ENCODE results near the gene HSPA6. TPM values are rescaled to one million over a fixed set of nuclear protein-coding genes. Genes with fewer than 3 reads are reported as not detected.
"Not testable (repeated sequence)": the region's sequence is repeated elsewhere in the genome, so short reads cannot be mapped to it uniquely, and the experiment has no call there.

The HSPA6 gene
- total RNA-seq, 2 experiments from 2014 or later = 0.36 to 0.45 TPM

DNA sequence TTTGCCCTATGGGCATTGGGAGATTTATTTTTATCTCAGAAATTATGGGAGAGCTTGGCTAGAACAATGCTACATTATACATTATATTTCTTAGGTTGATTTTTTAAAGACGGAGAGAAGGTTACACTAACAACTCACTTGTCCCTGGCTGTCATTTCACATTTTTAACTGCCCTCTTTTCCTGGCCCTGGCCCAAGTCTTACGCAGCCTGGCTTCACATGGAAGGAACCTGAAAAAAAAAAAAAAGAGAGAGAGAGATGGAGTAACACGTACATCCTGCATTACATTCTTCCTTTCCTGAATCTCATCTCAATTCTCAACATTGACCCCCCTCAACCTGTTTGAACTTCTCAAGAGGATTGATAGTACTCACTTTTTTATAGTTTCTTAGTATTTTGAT lies 4.2 kb downstream of the HSPA6 start:
- H3K36me3 Mint-ChIP-seq (ENCODE audit: low read depth) = not testable (repeated sequence)

DNA sequence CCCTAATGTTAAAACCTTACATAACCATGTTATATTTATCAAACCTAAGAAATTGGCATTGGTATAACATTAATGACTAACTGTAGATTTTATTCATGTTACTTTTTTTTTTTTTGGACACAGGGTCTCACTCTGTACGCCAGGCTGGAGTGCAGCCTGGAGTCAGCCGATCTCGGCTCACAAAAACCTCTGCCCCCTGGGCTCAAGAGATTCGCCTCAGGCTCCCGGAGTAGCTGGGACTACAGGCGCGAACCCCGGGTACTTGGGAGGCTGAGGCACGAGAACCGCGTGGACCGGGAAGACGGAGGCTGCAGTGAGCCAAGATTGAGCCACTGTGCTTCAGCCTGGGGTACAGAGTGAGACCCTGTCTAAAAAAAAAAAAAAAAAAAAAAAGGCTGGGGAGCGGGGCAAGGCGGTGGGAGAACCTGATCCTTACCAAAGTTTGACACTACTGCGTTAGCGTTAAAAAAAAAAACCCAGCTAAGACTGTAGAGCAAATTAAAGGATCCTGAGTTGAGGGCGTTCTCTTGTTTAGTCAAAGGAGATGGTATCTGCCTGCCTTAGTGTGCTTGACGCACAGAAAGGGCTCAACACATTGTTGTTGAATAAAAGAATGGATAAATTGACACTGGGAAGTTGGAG lies 5.2 kb downstream of the HSPA6 start:
- POLR2A ChIA-PET; CTCF ChIA-PET; DNase-seq; ATAC-seq; H3K27me3 Mint-ChIP-seq; H3K36me3 Mint-ChIP-seq (ENCODE audit: low read depth); H3K9me3 Mint-ChIP-seq: not testable (repeated sequence)
- Mint-ChIP-seq H3K4me3 (peak overlapping the region; percentile 88), H3K4me1 (ENCODE audit: low read depth) (peaks cover 16% of the 10 kb centered on the region), H3K27ac (peak overlapping the region; percentile 92)
- intact Hi-C loops (cut with micrococcal nuclease) = loop anchor here (5.0 to 10.0 kb wide), 2 partner anchors 83 to 215 kb away; partner anchors contain the start of gene DUSP12

More for the DNA sequence above, 4.2 kb downstream of the HSPA6 start:
- H3K4me3 Mint-ChIP-seq; intact Hi-C loops (cut with micrococcal nuclease); ATAC-seq; POLR2A ChIA-PET; H3K27ac Mint-ChIP-seq; H3K9me3 Mint-ChIP-seq; CTCF ChIA-PET; DNase-seq; H3K27me3 Mint-ChIP-seq: not testable (repeated sequence)
- peaks cover 20% of the 10 kb centered on the region for H3K4me1 Mint-ChIP-seq (ENCODE audit: low read depth)

DNA sequence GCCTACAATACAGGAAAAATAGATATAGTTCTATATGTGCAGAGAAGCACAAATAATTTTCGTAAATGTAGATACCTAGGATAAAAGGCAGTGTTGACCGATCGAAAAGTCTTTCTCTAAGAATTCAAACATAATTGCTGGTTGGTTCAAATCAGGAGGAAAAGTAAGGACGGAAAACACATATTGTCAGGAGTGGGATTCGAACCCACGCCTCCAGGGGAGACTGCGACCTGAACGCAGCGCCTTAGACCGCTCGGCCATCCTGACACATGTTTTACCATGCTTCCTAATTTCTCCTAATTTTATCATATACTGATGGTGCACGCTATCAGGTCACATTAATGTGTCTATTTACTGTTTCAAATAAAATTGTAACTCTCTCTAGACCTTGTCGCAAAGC lies 5.8 kb downstream of the HSPA6 start:
- intact Hi-C loops (cut with micrococcal nuclease) = loop anchor here (5.0 to 10.0 kb wide), 2 partner anchors 82 to 215 kb away; partner anchors contain the start of gene DUSP12
- DNase-seq (peak; percentile 78), ATAC-seq (peak; percentile 45)
- not testable (repeated sequence) for H3K27me3 Mint-ChIP-seq; H3K36me3 Mint-ChIP-seq (ENCODE audit: low read depth); H3K9me3 Mint-ChIP-seq
- ChIA-PET POLR2A (interaction anchor here (1.2 kb wide), 1 partner anchor 10 kb away, joined by 4 read pairs; no protein-coding TSS in a partner anchor), CTCF (interaction anchor here (1.1 kb wide), 1 partner anchor 9 kb away, joined by 3 read pairs; no protein-coding TSS in a partner anchor)
- Mint-ChIP-seq H3K27ac (peak overlapping the region; percentile 92), H3K4me1 (ENCODE audit: low read depth) (peaks cover 13% of the 10 kb centered on the region), H3K4me3 (peak overlapping the region; percentile 88)

DNA sequence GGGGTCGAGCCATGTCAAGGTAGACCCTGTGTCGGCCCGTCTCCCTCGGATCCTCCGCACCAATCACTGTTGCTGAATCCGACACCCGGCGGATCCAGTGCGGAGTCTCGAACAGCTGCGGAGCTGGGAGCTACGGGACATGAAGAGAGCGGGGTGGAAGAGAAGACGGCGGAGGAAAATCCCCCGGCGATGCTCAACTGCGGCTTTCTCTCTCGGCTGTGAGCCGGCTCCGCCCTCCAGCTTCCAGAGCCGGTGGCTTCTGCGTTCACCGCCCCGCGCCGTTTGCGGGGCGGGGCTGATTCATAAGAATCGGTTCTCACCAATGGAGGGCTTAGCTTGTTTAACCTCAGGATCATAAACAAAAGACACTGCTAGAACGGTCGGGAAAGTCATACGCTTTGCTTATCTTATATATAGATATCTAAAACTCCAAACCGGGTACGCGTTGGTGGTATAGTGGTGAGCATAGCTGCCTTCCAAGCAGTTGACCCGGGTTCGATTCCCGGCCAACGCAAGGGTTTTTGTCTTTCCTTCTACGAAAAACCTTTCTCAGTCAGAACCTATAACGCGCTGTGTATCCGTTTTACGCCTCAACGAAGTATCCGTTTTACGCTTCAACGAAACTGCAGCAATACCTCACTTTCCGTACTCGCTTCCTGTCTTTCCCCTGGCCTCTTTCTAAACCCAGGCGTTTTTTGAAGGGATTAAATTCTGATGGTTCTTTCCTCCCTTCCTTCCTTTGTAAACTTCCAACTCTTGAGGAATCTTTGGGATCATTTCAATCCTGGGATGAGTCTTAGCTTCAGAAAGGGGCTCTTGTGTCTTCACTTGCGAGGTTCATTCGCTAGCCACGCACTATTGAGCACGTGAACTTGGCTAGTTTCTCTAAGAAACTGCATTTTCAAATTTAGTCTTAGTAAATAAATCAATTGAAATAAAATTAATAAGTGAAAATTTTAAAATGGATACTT lies 6.6 kb downstream of the HSPA6 start:
- not testable (repeated sequence) for H3K36me3 Mint-ChIP-seq (ENCODE audit: low read depth); H3K27me3 Mint-ChIP-seq; H3K9me3 Mint-ChIP-seq
- peak; percentile 97 for DNase-seq
- Mint-ChIP-seq H3K4me3 (peak overlapping the region; percentile 88), H3K27ac (peak overlapping the region; percentile 92), H3K4me1 (ENCODE audit: low read depth) (peaks cover 13% of the 10 kb centered on the region)
- POLR2A ChIA-PET = interaction anchor here (1.2 kb wide), 1 partner anchor 9 kb away, joined by 4 read pairs; no protein-coding TSS in a partner anchor
- CTCF ChIA-PET = interaction anchor here (0.9 to 1.4 kb wide), 6 partner anchors 7 to 211 kb away, joined by 3 to 6 read pairs (median 4); no protein-coding TSS in a partner anchor
- intact Hi-C loops (cut with micrococcal nuclease) = loop anchor here (5.0 to 10.0 kb wide), 2 partner anchors 81 to 214 kb away; partner anchors contain the start of gene DUSP12
- peak; percentile 85 for ATAC-seq

DNA sequence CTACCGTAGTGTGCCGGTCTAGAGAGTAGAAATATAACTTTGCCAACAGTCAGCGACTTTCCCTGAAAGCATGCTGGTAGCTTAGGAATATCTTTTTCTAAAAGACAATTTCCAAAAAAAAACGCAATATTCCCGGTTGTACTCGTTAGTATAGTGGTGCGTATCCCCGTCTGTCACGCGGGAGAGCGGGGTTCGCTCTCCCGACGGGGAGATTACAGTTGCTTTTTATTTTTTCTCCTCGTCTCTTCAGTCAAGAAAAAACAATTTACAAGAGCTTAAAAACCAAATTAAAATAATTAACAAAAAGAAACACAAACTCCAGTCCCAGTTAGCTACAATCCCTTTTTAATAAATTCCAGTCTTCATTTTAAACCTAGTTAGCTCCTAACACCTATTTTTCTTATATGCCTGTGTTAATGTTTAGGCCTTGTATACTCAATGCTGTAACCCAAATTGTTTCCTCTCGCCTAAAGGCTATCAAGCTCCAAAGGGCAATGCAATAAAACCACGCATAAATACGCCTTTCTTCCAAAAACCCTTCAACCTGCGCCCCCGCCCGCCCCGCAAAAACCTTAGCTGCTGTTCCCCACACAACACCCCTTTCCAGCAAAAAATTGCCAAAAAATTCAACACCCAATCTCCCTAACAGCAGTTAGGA lies 7.8 kb downstream of the HSPA6 start:
- Mint-ChIP-seq H3K27me3 (peaks cover 3% of the 10 kb centered on the region), H3K9me3 (no peaks in the 10 kb centered on the region), H3K36me3 (ENCODE audit: low read depth) (peaks cover 2% of the 10 kb centered on the region), H3K4me1 (ENCODE audit: low read depth) (peaks cover 13% of the 10 kb centered on the region), H3K4me3 (no peak overlapping the region), H3K27ac (no peak overlapping the region)
- ChIA-PET POLR2A (interaction anchor here (1.0 to 1.8 kb wide), 2 partner anchors 132 to 218 kb away, joined by 3 to 4 read pairs; partner anchors contain the start of gene DUSP12), CTCF (interaction anchor here (0.7 to 1.8 kb wide), 7 partner anchors 8 to 210 kb away, joined by 3 to 6 read pairs (median 4); no protein-coding TSS in a partner anchor)
- ATAC-seq (no peak), DNase-seq (no peak)
- intact Hi-C loops (cut with micrococcal nuclease) = loop anchor here (5.0 to 10.0 kb wide), 2 partner anchors 80 to 213 kb away; partner anchors contain the start of gene DUSP12
- TF ChIP-seq, protein P1, sequence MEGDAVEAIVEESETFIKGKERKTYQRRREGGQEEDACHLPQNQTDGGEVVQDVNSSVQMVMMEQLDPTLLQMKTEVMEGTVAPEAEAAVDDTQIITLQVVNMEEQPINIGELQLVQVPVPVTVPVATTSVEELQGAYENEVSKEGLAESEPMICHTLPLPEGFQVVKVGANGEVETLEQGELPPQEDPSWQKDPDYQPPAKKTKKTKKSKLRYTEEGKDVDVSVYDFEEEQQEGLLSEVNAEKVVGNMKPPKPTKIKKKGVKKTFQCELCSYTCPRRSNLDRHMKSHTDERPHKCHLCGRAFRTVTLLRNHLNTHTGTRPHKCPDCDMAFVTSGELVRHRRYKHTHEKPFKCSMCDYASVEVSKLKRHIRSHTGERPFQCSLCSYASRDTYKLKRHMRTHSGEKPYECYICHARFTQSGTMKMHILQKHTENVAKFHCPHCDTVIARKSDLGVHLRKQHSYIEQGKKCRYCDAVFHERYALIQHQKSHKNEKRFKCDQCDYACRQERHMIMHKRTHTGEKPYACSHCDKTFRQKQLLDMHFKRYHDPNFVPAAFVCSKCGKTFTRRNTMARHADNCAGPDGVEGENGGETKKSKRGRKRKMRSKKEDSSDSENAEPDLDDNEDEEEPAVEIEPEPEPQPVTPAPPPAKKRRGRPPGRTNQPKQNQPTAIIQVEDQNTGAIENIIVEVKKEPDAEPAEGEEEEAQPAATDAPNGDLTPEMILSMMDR (IDR thresholded peaks at IDR 0.05) = no peak

DNA sequence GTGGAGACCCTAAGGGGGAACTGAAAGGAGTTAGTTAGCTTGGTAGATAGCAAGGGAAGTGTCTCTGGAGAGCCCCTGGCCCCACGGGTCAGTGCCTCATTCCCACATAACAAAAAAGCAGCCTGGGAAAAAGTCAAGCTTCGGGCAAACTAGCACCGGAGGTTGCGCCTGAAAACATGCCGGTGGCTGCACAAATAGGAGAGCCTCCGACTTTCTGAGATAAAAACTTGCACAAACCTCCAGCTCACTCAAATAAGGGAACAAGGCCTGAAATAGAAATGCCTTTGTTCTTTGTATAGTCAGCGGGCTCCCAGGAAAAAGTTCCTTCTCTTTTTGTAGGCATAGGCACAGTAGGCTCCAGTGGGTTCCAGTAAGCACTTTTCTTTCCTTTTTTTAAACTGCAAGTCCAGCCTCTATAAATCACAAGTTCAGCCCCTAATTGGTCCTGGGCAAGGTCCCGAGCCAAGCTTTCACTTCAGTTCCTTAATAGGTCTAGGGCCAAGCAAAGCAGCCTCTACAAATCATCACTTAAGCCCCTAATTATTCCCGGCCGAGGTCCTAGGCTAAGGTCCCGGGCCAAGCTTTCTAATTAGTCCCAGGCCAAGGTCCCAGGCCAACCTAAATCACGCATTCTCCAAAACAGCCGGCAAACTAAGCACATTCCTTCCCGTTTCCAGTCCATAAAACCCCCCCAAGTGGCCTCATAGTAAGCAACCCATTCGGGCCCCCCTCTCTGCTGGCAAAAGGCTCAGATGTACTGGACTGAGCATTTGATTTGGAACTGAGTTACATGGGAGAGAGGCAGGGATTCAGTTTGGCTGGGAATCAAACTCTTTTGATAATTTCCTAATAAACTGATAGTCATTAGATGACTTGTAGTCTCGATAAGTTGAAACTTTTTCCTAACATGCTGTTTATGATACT lies 8.6 kb downstream of the HSPA6 start:
- H3K4me3 Mint-ChIP-seq; H3K36me3 Mint-ChIP-seq (ENCODE audit: low read depth); ATAC-seq; H3K27ac Mint-ChIP-seq; DNase-seq; H3K9me3 Mint-ChIP-seq; H3K27me3 Mint-ChIP-seq: not testable (repeated sequence)
- CTCF ChIA-PET = interaction anchor here (1.3 to 1.8 kb wide), 3 partner anchors 9 to 209 kb away, joined by 5 to 6 read pairs (median 6); no protein-coding TSS in a partner anchor
- H3K4me1 Mint-ChIP-seq (ENCODE audit: low read depth) = peaks cover 18% of the 10 kb centered on the region
- intact Hi-C loops (cut with micrococcal nuclease) = loop anchor here (5.0 to 10.0 kb wide), 2 partner anchors 79 to 212 kb away; partner anchors contain the start of gene DUSP12
- POLR2A ChIA-PET = interaction anchor here (1.0 to 1.8 kb wide), 2 partner anchors 133 to 217 kb away, joined by 3 to 4 read pairs; partner anchors contain the start of gene DUSP12

DNA sequence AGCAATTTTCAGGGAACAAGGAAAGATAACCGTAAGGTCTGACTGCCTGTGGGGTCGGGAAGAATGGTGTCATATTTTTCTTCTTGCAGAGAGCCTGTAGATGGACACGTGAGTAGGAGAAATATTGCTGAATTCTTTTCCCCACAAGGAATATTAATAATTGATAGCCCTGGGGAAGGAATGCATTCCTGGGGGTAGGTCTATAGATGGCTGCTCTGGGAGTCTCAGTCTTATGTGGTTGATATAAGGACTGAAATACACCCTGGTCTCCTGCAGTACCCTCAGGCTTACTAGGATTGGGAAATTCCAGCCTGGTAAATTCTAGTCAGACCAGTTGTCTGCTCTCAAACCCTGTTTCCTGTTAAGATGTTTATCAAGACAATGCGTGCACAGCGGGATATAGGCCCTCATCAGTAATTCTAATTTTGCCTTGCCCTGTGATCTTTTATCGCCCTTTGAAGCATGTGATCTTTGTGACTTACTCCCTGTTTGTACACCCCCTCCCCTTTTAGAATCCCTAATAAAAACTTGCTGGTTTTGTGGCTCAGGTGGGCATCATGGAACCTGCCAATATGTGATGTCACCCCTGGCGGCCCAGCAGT lies 12.8 kb downstream of the HSPA6 start:
- peaks cover 35% of the 10 kb centered on the region for H3K4me1 Mint-ChIP-seq (ENCODE audit: low read depth)
- DNase-seq; H3K27me3 Mint-ChIP-seq; H3K9me3 Mint-ChIP-seq; ATAC-seq; H3K4me3 Mint-ChIP-seq; H3K36me3 Mint-ChIP-seq (ENCODE audit: low read depth); CTCF ChIA-PET; POLR2A ChIA-PET; H3K27ac Mint-ChIP-seq: not testable (repeated sequence)
- intact Hi-C loops (cut with micrococcal nuclease) = loop anchor here (10.0 kb wide), 1 partner anchor 208 kb away; the partner anchor contains the start of gene DUSP12

DNA sequence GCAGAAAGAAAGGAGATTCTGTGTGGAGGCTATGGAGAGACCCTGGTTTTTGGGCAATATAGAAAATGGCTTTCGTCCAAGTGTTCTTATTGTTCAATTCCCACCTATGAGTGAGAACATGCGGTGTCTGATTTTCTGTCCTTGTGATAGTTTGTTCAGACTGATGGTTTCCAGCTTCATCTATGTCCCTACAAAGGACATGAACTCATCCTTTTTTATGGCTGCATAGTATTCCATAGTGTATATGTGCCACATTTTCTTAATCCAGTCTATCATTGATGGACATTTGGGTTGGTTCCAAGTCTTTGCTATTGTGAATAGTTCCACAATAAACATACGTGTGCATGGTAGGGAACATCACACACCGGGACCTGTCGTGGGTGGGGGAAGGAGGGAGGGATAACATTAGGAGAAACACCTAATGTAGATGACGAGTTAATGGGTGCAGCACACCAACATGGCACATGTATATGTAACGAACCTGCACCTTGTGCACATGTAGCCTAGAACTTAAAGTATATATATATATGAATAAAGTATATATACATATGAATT lies 14.7 kb downstream of the HSPA6 start:
- not testable (repeated sequence) for DNase-seq; H3K27ac Mint-ChIP-seq; H3K9me3 Mint-ChIP-seq; H3K36me3 Mint-ChIP-seq (ENCODE audit: low read depth); H3K27me3 Mint-ChIP-seq; ATAC-seq
- H3K4me3 Mint-ChIP-seq = peak overlapping the region; percentile 83
- POLR2A ChIA-PET = interaction anchor here (1.2 kb wide), 1 partner anchor 8 kb away, joined by 4 read pairs; no protein-coding TSS in a partner anchor
- intact Hi-C loops (cut with micrococcal nuclease) = loop anchor here (10.0 kb wide), 1 partner anchor 206 kb away; the partner anchor contains the start of gene DUSP12
- CTCF ChIA-PET = interaction anchor here (1.1 to 1.5 kb wide), 3 partner anchors 8 to 202 kb away, joined by 3 to 5 read pairs (median 3); no protein-coding TSS in a partner anchor
- peaks cover 47% of the 10 kb centered on the region for H3K4me1 Mint-ChIP-seq (ENCODE audit: low read depth)

Data from activated CD8-positive, alpha-beta T cell treated with anti-CD3 and anti-CD28 coated beads for 36 hours (primary cell).